Measurements from ENCODE around the gene CEMP1.

The CEMP1 gene

GRCh38 chr16:2499890-2500429 lies 31.2 kb downstream of the CEMP1 start:
- TF ChIP-seq CTCF (IDR thresholded peaks at IDR 0.05; ENCODE audit: low read depth, low read length) (no peak), EZH2phosphoT487 (IDR thresholded peaks at IDR 0.05; ENCODE audit: low read depth) (no peak)
- Histone ChIP-seq H2AFZ (ENCODE audit: low read depth, low read length) (no peak overlapping the region), H3K36me3 (replicated peaks; ENCODE audit: low read depth, low read length) (no peaks in the 10 kb centered on the region), H3K9ac (ENCODE audit: low read length) (no peak overlapping the region), H3K27me3 (ENCODE audit: low read depth, low read length) (no peaks in the 10 kb centered on the region), H3K4me3 (ENCODE audit: low read length) (no peak overlapping the region), H3K79me2 (ENCODE audit: low read length) (no peaks in the 10 kb centered on the region), H3K4me1 (ENCODE audit: low read length) (peaks cover 9% of the 10 kb centered on the region), H3K4me2 (ENCODE audit: low read length) (no peak overlapping the region), H4K20me1 (ENCODE audit: insufficient read depth, low read length) (no peaks in the 10 kb centered on the region), H3K27ac (ENCODE audit: low read length) (no peak overlapping the region), H3K9me3 (ENCODE audit: insufficient read depth, low read length) (no peaks in the 10 kb centered on the region)

GRCh38 chr16:2499454-2499853 lies 31.8 kb downstream of the CEMP1 start:
- H3K4me1 ChIP-seq (ENCODE audit: low read length) = peaks cover 9% of the 10 kb centered on the region

GRCh38 chr16:2498531-2499253 lies 32.5 kb downstream of the CEMP1 start:
- Histone ChIP-seq H3K27ac (ENCODE audit: low read length) (no peak overlapping the region), H3K9me3 (ENCODE audit: insufficient read depth, low read length) (no peaks in the 10 kb centered on the region), H3K9ac (ENCODE audit: low read length) (no peak overlapping the region), H3K4me3 (ENCODE audit: low read length) (no peak overlapping the region), H3K4me2 (ENCODE audit: low read length) (no peak overlapping the region), H3K36me3 (replicated peaks; ENCODE audit: low read depth, low read length) (no peaks in the 10 kb centered on the region), H4K20me1 (ENCODE audit: insufficient read depth, low read length) (no peaks in the 10 kb centered on the region), H2AFZ (ENCODE audit: low read depth, low read length) (no peak overlapping the region), H3K4me1 (ENCODE audit: low read length) (peaks cover 9% of the 10 kb centered on the region), H3K27me3 (ENCODE audit: low read depth, low read length) (no peaks in the 10 kb centered on the region), H3K79me2 (ENCODE audit: low read length) (no peaks in the 10 kb centered on the region)
- TF ChIP-seq EZH2phosphoT487 (IDR thresholded peaks at IDR 0.05; ENCODE audit: low read depth) = no peak
- no peak for TF ChIP-seq CTCF (IDR thresholded peaks at IDR 0.05; ENCODE audit: low read depth, low read length)

More at GRCh38 chr16:2499454-2499853, 31.8 kb downstream of the CEMP1 start:
- H3K36me3 ChIP-seq (replicated peaks; ENCODE audit: low read depth, low read length) = no peaks in the 10 kb centered on the region
- no peak overlapping the region for H3K9ac ChIP-seq (ENCODE audit: low read length)
- no peaks in the 10 kb centered on the region for H4K20me1 ChIP-seq (ENCODE audit: insufficient read depth, low read length)
- no peak overlapping the region for H2AFZ ChIP-seq (ENCODE audit: low read depth, low read length)
- H3K4me3 ChIP-seq (ENCODE audit: low read length) = no peak overlapping the region
- no peak overlapping the region for H3K4me2 ChIP-seq (ENCODE audit: low read length)
- TF ChIP-seq EZH2phosphoT487 (IDR thresholded peaks at IDR 0.05; ENCODE audit: low read depth) (no peak), CTCF (IDR thresholded peaks at IDR 0.05; ENCODE audit: low read depth, low read length) (no peak)
- no peak overlapping the region for H3K27ac ChIP-seq (ENCODE audit: low read length)
- H3K79me2 ChIP-seq (ENCODE audit: low read length) = no peaks in the 10 kb centered on the region
- H3K27me3 ChIP-seq (ENCODE audit: low read depth, low read length) = no peaks in the 10 kb centered on the region
- no peaks in the 10 kb centered on the region for H3K9me3 ChIP-seq (ENCODE audit: insufficient read depth, low read length)

GRCh38 chr16:2497695-2498484 lies 33.3 kb downstream of the CEMP1 start:
- Histone ChIP-seq H3K27me3 (ENCODE audit: low read depth, low read length) (no peaks in the 10 kb centered on the region), H3K4me1 (ENCODE audit: low read length) (peaks cover 9% of the 10 kb centered on the region), H2AFZ (ENCODE audit: low read depth, low read length) (no peak overlapping the region), H3K9ac (ENCODE audit: low read length) (no peak overlapping the region), H3K27ac (ENCODE audit: low read length) (no peak overlapping the region), H4K20me1 (ENCODE audit: insufficient read depth, low read length) (no peaks in the 10 kb centered on the region), H3K4me2 (ENCODE audit: low read length) (no peak overlapping the region), H3K4me3 (ENCODE audit: low read length) (no peak overlapping the region), H3K36me3 (replicated peaks; ENCODE audit: low read depth, low read length) (no peaks in the 10 kb centered on the region), H3K9me3 (ENCODE audit: insufficient read depth, low read length) (no peaks in the 10 kb centered on the region), H3K79me2 (ENCODE audit: low read length) (no peaks in the 10 kb centered on the region)
- TF ChIP-seq EZH2phosphoT487 (IDR thresholded peaks at IDR 0.05; ENCODE audit: low read depth) (no peak), CTCF (IDR thresholded peaks at IDR 0.05; ENCODE audit: low read depth, low read length) (no peak)
